OCI-LY3 (cell line): ENCODE measurements around the gene FAR1.

Source experiments
- H2AFZ ChIP-seq: fragments of 200-600, 300-600 bp; shearing (Covaris generic); 2 replicates; pipeline ENCODE4 v1.6.0; 2014; ENCODE audit warnings: antibody characterized with exemption, low read depth, low read length
- H3K27ac ChIP-seq: fragments of 200-600, 300-600 bp; sonication (generic); 2 replicates; pipeline ENCODE4 v1.5.1; 2014; ENCODE audit warnings: mild to moderate bottlenecking, low read length, moderate library complexity, mixed read lengths
- H3K27me3 ChIP-seq: fragments of 200-600, 300-600 bp; sonication (generic); 2 replicates; pipeline ENCODE4 v1.6.1; 2014; ENCODE audit warnings: low read depth, low read length, mixed read lengths
- H3K36me3 ChIP-seq: fragments of 200-600, 300-600 bp; sonication (generic); replicated peaks from 2 replicates; pipeline ENCODE3; 2014; ENCODE audit warnings: low read depth, low read length, mixed read lengths
- H3K4me1 ChIP-seq: fragments of 300-600, 200-600 bp; sonication (generic); 2 replicates; pipeline ENCODE4 v1.6.1; 2014; ENCODE audit warnings: low read length, mixed read lengths
- H3K4me2 ChIP-seq: fragments of 200-600, 300-600 bp; sonication (generic); 2 replicates; pipeline ENCODE4 v1.6.1; 2014; ENCODE audit warnings: low read length, mixed read lengths
- H3K4me3 ChIP-seq: fragments of 300-600, 200-600 bp; sonication (generic); 2 replicates; pipeline ENCODE4 v1.5.1; 2014; ENCODE audit warnings: antibody characterized with exemption, mild to moderate bottlenecking, low read length, moderate library complexity
- H3K79me2 ChIP-seq: fragments of 300-600, 200-600 bp; shearing (Covaris generic); 2 replicates; pipeline ENCODE4 v1.6.1; 2014; ENCODE audit warnings: mild to moderate bottlenecking, low read length, mixed read lengths
- H3K9ac ChIP-seq: fragments of 300-600, 200-600 bp; shearing (Covaris generic); 2 replicates; pipeline ENCODE4 v1.6.0; 2014; ENCODE audit warnings: mild to moderate bottlenecking, low read length, moderate library complexity
- H3K9me3 ChIP-seq: fragments of 200-600, 300-600 bp; shearing (Covaris generic); 2 replicates; pipeline ENCODE4 v1.6.1; 2014; ENCODE audit warnings: low read length, mixed read lengths; ENCODE audit not compliant: insufficient read depth
- H4K20me1 ChIP-seq: fragments of 200-600, 300-600 bp; sonication (generic); 2 replicates; pipeline ENCODE4 v1.6.1; 2016; ENCODE audit warnings: low read length, mixed read lengths; ENCODE audit not compliant: insufficient read depth
- EZH2phosphoT487 ChIP-seq: fragments of 200-600 bp; shearing (Covaris generic); IDR thresholded peaks from 2 replicates; pipeline ENCODE4 v1.6.1; 2018; ENCODE audit warnings: antibody characterized with exemption, mixed run types, low read depth
- TF ChIP-seq, protein P1 (sequence below): fragments of 200-600, 300-600 bp; sonication (generic); IDR thresholded peaks from 2 replicates; pipeline ENCODE4 v1.5.1; 2014; ENCODE audit warnings: antibody characterized with exemption, low read length, low read depth

The FAR1 gene

DNA sequence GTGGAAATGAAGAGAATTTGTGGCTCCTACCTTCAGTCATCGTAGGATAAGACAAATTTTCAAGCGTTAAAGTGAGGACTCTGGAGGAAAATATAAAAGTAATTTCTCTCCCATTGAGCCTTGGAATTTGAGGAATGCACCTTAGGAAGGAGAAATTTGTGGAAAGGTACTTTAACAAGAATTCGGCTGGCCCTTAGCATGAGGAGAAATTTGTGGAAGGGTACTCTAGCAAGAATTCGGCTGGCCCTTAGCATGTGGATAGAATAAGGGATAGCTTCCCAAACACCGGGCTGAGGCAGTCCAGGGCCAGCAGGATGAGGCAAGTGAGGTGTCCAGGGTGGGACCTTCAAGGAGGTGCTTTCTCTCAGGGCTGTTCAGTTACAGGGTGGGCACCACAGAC lies 33.2 kb upstream of the FAR1 start:
- Histone ChIP-seq H3K4me2 (no peak overlapping the region), H3K27ac (no peak overlapping the region), H3K9ac (no peak overlapping the region), H3K9me3 (no peaks in the 10 kb centered on the region), H3K4me1 (no peaks in the 10 kb centered on the region), H3K27me3 (no peaks in the 10 kb centered on the region), H3K4me3 (no peak overlapping the region), H3K36me3 (no peaks in the 10 kb centered on the region), H2AFZ (no peak overlapping the region), H4K20me1 (no peaks in the 10 kb centered on the region), H3K79me2 (no peaks in the 10 kb centered on the region)
- TF ChIP-seq EZH2phosphoT487: no peak
- TF ChIP-seq, protein P1, sequence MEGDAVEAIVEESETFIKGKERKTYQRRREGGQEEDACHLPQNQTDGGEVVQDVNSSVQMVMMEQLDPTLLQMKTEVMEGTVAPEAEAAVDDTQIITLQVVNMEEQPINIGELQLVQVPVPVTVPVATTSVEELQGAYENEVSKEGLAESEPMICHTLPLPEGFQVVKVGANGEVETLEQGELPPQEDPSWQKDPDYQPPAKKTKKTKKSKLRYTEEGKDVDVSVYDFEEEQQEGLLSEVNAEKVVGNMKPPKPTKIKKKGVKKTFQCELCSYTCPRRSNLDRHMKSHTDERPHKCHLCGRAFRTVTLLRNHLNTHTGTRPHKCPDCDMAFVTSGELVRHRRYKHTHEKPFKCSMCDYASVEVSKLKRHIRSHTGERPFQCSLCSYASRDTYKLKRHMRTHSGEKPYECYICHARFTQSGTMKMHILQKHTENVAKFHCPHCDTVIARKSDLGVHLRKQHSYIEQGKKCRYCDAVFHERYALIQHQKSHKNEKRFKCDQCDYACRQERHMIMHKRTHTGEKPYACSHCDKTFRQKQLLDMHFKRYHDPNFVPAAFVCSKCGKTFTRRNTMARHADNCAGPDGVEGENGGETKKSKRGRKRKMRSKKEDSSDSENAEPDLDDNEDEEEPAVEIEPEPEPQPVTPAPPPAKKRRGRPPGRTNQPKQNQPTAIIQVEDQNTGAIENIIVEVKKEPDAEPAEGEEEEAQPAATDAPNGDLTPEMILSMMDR: no peak

DNA sequence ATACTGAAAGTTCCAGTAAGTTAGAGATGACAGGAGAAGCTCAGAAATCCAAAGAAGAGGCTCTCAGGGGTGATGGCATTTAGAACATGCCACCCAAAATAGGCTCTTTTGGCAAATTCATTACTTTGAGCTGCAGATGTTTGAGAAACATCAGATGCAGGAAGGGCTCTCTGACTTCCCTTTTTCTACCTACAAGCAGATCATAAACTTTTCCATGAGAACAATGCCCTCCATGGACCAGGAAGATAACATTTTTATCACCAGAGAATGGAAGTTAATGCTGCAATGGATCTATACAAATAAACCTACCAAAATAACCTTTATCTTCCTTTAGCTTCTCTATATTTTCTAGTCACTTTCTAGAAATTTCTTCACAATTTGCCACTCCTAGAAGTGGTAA lies 32.7 kb upstream of the FAR1 start:
- Histone ChIP-seq H3K4me2 (no peak overlapping the region), H3K4me3 (no peak overlapping the region), H3K9me3 (no peaks in the 10 kb centered on the region), H4K20me1 (no peaks in the 10 kb centered on the region), H3K4me1 (no peaks in the 10 kb centered on the region), H3K79me2 (no peaks in the 10 kb centered on the region), H2AFZ (no peak overlapping the region), H3K9ac (no peak overlapping the region), H3K27ac (no peak overlapping the region), H3K27me3 (no peaks in the 10 kb centered on the region), H3K36me3 (no peaks in the 10 kb centered on the region)
- TF ChIP-seq, protein P1: no peak
- TF ChIP-seq EZH2phosphoT487: no peak

DNA sequence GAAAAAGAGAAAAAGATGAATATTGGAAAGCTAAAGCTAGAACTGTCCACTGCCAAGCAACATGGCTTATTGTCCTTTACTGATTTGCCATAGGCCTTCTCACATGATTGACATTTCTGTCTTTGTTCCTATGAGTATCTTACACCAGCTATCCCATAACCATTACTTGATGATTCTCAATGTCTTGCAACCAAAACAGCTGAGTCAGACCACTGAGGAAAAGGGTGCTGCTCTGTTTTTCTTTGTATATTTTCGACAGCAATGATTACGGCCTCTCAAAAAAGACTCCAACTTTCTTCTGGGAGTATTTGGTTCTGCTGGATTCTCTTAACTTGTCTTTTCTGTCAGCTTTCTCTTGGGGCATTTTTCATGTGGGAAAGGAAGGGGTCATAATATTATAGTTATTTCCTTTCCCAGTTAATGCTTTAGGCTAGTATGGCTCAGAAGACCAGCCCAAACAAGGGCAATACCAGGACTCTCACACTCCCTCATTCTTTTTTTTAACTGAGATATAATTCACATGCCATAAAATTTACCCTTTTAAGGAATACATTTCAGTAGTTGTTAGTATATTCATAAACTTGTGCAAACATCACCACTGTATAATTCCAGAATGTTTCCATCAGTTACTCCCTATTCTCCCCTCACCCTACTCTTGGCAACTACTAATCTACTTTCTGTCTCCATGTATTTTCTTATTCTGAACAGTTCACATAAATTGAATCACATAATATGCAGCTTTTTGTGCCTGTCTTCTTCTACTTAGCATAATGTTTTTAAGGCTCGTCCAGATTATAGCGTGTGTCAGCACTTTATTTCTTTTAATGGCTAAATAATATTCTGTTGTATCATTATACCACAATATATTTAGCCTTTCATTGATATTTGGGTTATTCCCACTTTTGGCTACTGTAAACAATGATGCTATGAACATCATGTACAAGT lies 31.1 kb upstream of the FAR1 start:
- Histone ChIP-seq H2AFZ (no peak overlapping the region), H3K9ac (no peak overlapping the region), H3K4me3 (no peak overlapping the region), H4K20me1 (no peaks in the 10 kb centered on the region), H3K9me3 (no peaks in the 10 kb centered on the region), H3K27ac (no peak overlapping the region), H3K36me3 (no peaks in the 10 kb centered on the region), H3K27me3 (no peaks in the 10 kb centered on the region), H3K4me2 (no peak overlapping the region), H3K4me1 (no peaks in the 10 kb centered on the region), H3K79me2 (no peaks in the 10 kb centered on the region)
- TF ChIP-seq, protein P1: no peak
- TF ChIP-seq EZH2phosphoT487: no peak

DNA sequence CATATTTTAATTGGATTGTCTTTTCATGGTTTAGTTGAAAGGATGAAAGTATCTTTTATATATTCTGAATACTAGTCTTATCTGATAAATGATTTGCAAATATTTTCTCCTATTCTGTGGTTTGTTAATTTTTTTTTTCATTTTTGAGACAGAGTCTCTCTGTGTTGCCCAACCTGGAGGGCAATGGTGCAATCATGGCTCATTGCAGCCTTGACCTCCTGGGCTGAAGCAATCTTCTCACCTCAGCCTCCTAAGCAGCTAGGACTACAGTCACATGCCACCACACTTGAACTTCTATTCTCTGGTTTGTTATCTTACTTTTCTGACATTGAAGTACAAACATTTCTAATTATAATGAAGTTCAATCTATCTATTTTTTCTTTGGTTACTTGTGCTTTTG lies 30.0 kb upstream of the FAR1 start:
- TF ChIP-seq, protein P1: no peak
- TF ChIP-seq EZH2phosphoT487: no peak
- Histone ChIP-seq H4K20me1 (no peaks in the 10 kb centered on the region), H3K36me3 (no peaks in the 10 kb centered on the region), H3K27ac (no peak overlapping the region), H3K79me2 (no peaks in the 10 kb centered on the region), H2AFZ (no peak overlapping the region), H3K4me2 (no peak overlapping the region), H3K9ac (no peak overlapping the region), H3K9me3 (no peaks in the 10 kb centered on the region), H3K4me3 (no peak overlapping the region), H3K27me3 (no peaks in the 10 kb centered on the region), H3K4me1 (no peaks in the 10 kb centered on the region)
